Uterus (tissue), 4 donors: ENCODE data around the gene SMTN. TPM values are rescaled to one million over a fixed set of nuclear protein-coding genes. Genes with fewer than 3 reads are reported as not detected.

Experiments
- DNase-seq, 2 donors: peaks; one replicate each; pipeline ENCODE4 v3.0.0-alpha.2; 2019 to 2020
- H3K27ac ChIP-seq, 2 donors: fragments of 200-600 bp; sonication (generic); 1 replicate in 1 of 2; 2 replicates in 1 of 2; pipeline ENCODE4 v1.5.1; 2016 to 2018
- H3K27me3 ChIP-seq, 2 donors: fragments of 200-600 bp; sonication (generic); one replicate each; pipeline ENCODE4 v1.5.1; 2018 to 2019; ENCODE audit warnings: control low read depth in 1 of 2
- H3K36me3 ChIP-seq, 2 donors: fragments of 200-600 bp; sonication (generic); one replicate each; pipeline ENCODE4 v1.5.1; 2019; ENCODE audit warnings: control low read depth in 1 of 2
- H3K4me1 ChIP-seq, 2 donors: fragments of 200-600 bp; sonication (generic); one replicate each; pipeline ENCODE4 v1.5.1; 2018 to 2019; ENCODE audit warnings: control low read depth in 1 of 2
- H3K4me3 ChIP-seq, 2 donors: fragments of 200-600 bp; sonication (generic); 1 replicate in 1 of 2; 2 replicates in 1 of 2; pipeline ENCODE4 v1.5.1; 2018 to 2019; ENCODE audit warnings: mild to moderate bottlenecking in 1 of 2
- H3K9me3 ChIP-seq, 2 donors: fragments of 200-600 bp; sonication (generic); one replicate each; pipeline ENCODE4 v1.5.1; 2019; ENCODE audit warnings: control low read depth in 1 of 2
- CTCF ChIP-seq, 4 experiments: fragments of 200-600 bp in 2 of 4; fragments of 450-650 bp in 2 of 4; sonication (generic) in 2 of 4; IDR thresholded peaks; one replicate each; pipeline ENCODE4 v1.5.1; 2016 to 2019; ENCODE audit warnings: antibody characterized with exemption in 4 of 4, mild to moderate bottlenecking in 2 of 4, moderate library complexity in 1 of 4
- POLR2A ChIP-seq, 2 donors: fragments of 450-650 bp; IDR thresholded peaks; one replicate each; pipeline ENCODE4 v1.6.1; 2016; ENCODE audit warnings: antibody characterized with exemption in 2 of 2, mild to moderate bottlenecking in 1 of 2, moderate library complexity in 1 of 2
- intact Hi-C: fragments of 100-400 bp; cut with DNase I; formaldehyde crosslinking; loops from one replicate; pipeline ENCODE4 v1.15.1; 2023; ENCODE audit warnings: low total_unique reads
- total RNA-seq, 4 donors: library from RNA; depleted of rRNA in 3 of 4; stranded (reverse); fragments of >200 nt in 3 of 4; gene quantifications; one replicate each; pipeline versions ENCODE4 v1.1.0 to v1.2.4, GENCODE V29; 2014 to 2023
- donor health status: DM: yes; HTN: yes; CAD: no.

Gene SMTN
- total RNA-seq, 4 donors from 2014 or later = 182 to 647 (median 274) TPM

- H3K27me3 ChIP-seq = no peaks in the 10 kb centered on the region
- DNase-seq = no peak
- intact Hi-C loops = no loop called here
- H3K4me3 ChIP-seq = no peak overlapping the region
- H3K9me3 ChIP-seq = no peaks in the 10 kb centered on the region
- peaks cover 0 to 6% of the 10 kb centered on the region in 2 donors for H3K4me1 ChIP-seq
- TF ChIP-seq CTCF (IDR thresholded peaks at IDR 0.05) (no peak), POLR2A (IDR thresholded peaks at IDR 0.05) (no peak)
- H3K36me3 ChIP-seq = no peaks in the 10 kb centered on the region
- H3K27ac ChIP-seq = no peak overlapping the region
Measured at GRCh38 chr22:31126128-31126868, 45.2 kb downstream of the SMTN start.

- Histone ChIP-seq H3K27ac (no peak overlapping the region), H3K4me1 (peaks cover 0 to 6% of the 10 kb centered on the region in 2 donors), H3K27me3 (no peaks in the 10 kb centered on the region), H3K36me3 (no peaks in the 10 kb centered on the region), H3K9me3 (no peaks in the 10 kb centered on the region), H3K4me3 (no peak overlapping the region)
- DNase-seq = no peak
- TF ChIP-seq CTCF (IDR thresholded peaks at IDR 0.05) = no peak
- no peak for TF ChIP-seq POLR2A (IDR thresholded peaks at IDR 0.05)
- intact Hi-C loops = no loop called here
Measured at GRCh38 chr22:31126869-31127175, 45.7 kb downstream of the SMTN start.

- H3K27ac ChIP-seq = no peak overlapping the region
- intact Hi-C loops = no loop called here
- H3K4me1 ChIP-seq = peaks cover 0 to 6% of the 10 kb centered on the region in 2 donors
- no peaks in the 10 kb centered on the region for H3K36me3 ChIP-seq
- no peak for DNase-seq
- no peak overlapping the region for H3K4me3 ChIP-seq
- no peaks in the 10 kb centered on the region for H3K27me3 ChIP-seq
- H3K9me3 ChIP-seq = no peaks in the 10 kb centered on the region
- TF ChIP-seq POLR2A (IDR thresholded peaks at IDR 0.05) (no peak), CTCF (IDR thresholded peaks at IDR 0.05) (no peak)
Measured at GRCh38 chr22:31127181-31127772, 46.2 kb downstream of the SMTN start.

- no peak for DNase-seq
- Histone ChIP-seq H3K36me3 (no peaks in the 10 kb centered on the region), H3K27me3 (no peaks in the 10 kb centered on the region), H3K27ac (no peak overlapping the region), H3K9me3 (no peaks in the 10 kb centered on the region), H3K4me3 (no peak overlapping the region), H3K4me1 (peaks cover 0 to 3% of the 10 kb centered on the region in 2 donors)
- TF ChIP-seq CTCF (IDR thresholded peaks at IDR 0.05) (no peak), POLR2A (IDR thresholded peaks at IDR 0.05) (no peak)
- intact Hi-C loops = no loop called here
Measured at GRCh38 chr22:31128156-31128555, 47.0 kb downstream of the SMTN start.

- H3K4me1 ChIP-seq = no peaks in the 10 kb centered on the region
- TF ChIP-seq CTCF (IDR thresholded peaks at IDR 0.05) = no peak
- no peak for TF ChIP-seq POLR2A (IDR thresholded peaks at IDR 0.05)
- H3K4me3 ChIP-seq = no peak overlapping the region
- no peaks in the 10 kb centered on the region for H3K9me3 ChIP-seq
- intact Hi-C loops = no loop called here
- no peak for DNase-seq
- H3K27ac ChIP-seq = no peak overlapping the region
- no peaks in the 10 kb centered on the region for H3K27me3 ChIP-seq
- no peaks in the 10 kb centered on the region for H3K36me3 ChIP-seq
Measured at GRCh38 chr22:31130873-31131272, 49.8 kb downstream of the SMTN start.
